ENCODE measurements around the gene CLDN8. TPM values are rescaled to one million over a fixed set of nuclear protein-coding genes. Genes with fewer than 3 reads are reported as not detected.

Gene CLDN8
- total RNA-seq, 1 donor from 2014 or later, result not detected

DNA sequence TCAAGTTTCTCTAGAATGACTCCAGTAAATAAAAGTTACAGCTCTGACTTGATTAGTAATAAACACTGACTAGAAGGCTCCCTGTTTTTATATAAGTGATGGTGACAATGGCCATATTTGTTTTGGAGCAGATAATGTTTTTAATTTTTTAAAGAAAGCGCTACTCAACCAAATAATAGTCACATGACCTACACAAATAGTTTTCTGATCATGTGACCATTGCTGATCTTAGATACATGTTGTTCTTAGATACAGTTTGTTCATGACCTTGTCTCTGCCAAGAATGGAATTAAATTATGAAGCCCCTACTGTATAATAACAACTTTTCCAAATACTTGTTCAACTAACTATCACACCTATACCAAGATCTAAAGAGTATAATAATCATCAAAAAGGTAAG is 22.3 kb upstream of the CLDN8 start:
- Mint-ChIP-seq H3K9me3 (ENCODE audit: unreplicated experiment) (no peaks in the 10 kb centered on the region), H3K27ac (ENCODE audit: unreplicated experiment) (no peak overlapping the region), H3K27me3 (ENCODE audit: unreplicated experiment) (no peaks in the 10 kb centered on the region), H3K4me3 (ENCODE audit: unreplicated experiment) (no peak overlapping the region), H3K36me3 (ENCODE audit: unreplicated experiment) (no peaks in the 10 kb centered on the region), H3K4me1 (ENCODE audit: low read depth, unreplicated experiment) (peaks cover 22% of the 10 kb centered on the region)
- DNase-seq, result no peak
- TF ChIP-seq, protein P1, sequence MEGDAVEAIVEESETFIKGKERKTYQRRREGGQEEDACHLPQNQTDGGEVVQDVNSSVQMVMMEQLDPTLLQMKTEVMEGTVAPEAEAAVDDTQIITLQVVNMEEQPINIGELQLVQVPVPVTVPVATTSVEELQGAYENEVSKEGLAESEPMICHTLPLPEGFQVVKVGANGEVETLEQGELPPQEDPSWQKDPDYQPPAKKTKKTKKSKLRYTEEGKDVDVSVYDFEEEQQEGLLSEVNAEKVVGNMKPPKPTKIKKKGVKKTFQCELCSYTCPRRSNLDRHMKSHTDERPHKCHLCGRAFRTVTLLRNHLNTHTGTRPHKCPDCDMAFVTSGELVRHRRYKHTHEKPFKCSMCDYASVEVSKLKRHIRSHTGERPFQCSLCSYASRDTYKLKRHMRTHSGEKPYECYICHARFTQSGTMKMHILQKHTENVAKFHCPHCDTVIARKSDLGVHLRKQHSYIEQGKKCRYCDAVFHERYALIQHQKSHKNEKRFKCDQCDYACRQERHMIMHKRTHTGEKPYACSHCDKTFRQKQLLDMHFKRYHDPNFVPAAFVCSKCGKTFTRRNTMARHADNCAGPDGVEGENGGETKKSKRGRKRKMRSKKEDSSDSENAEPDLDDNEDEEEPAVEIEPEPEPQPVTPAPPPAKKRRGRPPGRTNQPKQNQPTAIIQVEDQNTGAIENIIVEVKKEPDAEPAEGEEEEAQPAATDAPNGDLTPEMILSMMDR (IDR thresholded peaks at IDR 0.05; ENCODE audit: partially characterized antibody, unreplicated experiment), result no peak

DNA sequence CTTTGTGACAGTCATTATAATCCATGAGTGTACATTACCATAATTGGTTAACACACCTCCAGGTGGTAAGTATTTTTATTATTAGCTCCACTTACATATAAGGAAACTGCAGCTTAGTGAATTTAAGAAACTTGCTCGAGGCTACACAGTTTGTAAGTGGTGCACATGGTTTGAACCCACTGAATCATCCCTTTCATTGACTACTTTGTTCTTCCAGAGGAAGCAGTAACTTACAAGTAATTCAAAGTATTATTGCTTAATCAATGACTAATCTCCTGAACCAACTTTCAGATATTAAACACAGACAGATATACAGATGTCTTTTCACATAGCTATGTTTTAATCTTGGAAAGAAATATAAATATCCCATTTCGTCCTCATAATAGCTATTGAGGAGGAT is 18.7 kb upstream of the CLDN8 start:
- H3K4me1 Mint-ChIP-seq (ENCODE audit: low read depth, unreplicated experiment), result peaks cover 24% of the 10 kb centered on the region

DNA sequence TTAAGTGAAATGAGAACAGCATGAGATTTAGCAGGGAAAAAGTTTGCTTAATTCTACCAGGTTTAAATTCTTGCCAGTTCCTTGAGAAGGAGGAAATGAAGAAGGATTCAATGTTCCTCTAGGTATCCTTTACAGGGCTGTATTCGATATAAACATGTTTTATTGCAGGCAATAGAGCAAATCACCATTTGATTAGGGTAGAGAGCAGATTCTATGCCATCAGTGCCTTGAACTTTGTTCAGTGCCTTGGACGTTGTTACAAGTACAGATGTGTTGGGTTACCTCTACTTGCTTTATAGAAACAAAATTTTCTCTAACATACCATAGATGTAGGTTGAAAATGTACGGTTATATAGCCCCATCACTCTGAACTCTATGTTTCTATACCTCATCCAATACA is 18.2 kb upstream of the CLDN8 start:
- TF ChIP-seq, protein P1 (IDR thresholded peaks at IDR 0.05; ENCODE audit: partially characterized antibody, unreplicated experiment), result no peak
- peak overlapping the region; percentile 63 for H3K4me3 Mint-ChIP-seq (ENCODE audit: unreplicated experiment)
- H3K36me3 Mint-ChIP-seq (ENCODE audit: unreplicated experiment), result no peaks in the 10 kb centered on the region
- no peak for DNase-seq
- peak overlapping the region; percentile 56 for H3K27ac Mint-ChIP-seq (ENCODE audit: unreplicated experiment)
- H3K27me3 Mint-ChIP-seq (ENCODE audit: unreplicated experiment), result no peaks in the 10 kb centered on the region
- H3K4me1 Mint-ChIP-seq (ENCODE audit: low read depth, unreplicated experiment), result peaks cover 24% of the 10 kb centered on the region
- no peaks in the 10 kb centered on the region for H3K9me3 Mint-ChIP-seq (ENCODE audit: unreplicated experiment)

More for the DNA sequence above, 18.7 kb upstream of the CLDN8 start:
- Mint-ChIP-seq H3K27ac (ENCODE audit: unreplicated experiment) (no peak overlapping the region), H3K27me3 (ENCODE audit: unreplicated experiment) (no peaks in the 10 kb centered on the region), H3K4me3 (ENCODE audit: unreplicated experiment) (no peak overlapping the region), H3K9me3 (ENCODE audit: unreplicated experiment) (no peaks in the 10 kb centered on the region), H3K36me3 (ENCODE audit: unreplicated experiment) (no peaks in the 10 kb centered on the region)
- TF ChIP-seq, protein P1 (IDR thresholded peaks at IDR 0.05; ENCODE audit: partially characterized antibody, unreplicated experiment), result no peak
- no peak for DNase-seq

DNA sequence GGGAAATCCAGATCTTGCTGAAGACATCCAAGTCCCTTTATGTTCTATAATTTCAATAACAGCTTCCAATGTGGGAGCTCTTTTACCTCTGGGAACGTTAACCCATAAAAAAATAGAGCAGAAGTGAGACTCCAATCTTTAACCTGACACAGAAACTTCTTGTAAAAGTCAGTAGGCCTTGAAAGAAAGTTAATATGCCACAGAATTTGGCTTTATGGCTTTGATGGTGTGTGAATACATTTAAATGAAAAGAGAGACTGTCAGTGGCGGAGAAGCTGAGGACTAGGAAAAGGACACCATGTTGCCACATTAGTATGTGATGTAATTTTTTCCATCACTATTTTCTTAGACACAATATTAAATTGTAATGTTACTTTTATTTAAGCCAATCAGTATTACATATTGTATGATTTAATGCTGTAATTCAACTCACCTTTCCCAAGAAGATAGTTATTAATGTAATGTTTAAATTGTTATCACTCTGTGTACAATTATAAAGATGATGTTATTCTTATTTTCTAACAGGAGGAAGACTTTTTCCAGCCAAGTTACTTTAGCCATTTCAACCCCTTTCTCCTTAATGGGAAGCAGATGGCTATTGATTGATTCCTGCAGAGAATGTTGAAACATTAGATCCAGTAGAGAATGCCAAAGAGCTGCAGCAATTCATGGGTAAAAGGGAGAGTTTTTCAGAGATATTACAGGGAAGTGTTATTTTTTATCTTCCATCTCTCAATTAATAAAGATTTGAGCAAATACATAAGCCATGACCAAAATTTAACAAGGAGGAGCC is 17.5 kb upstream of the CLDN8 start:
- Mint-ChIP-seq H3K27ac (ENCODE audit: unreplicated experiment) (peak overlapping the region; percentile 56), H3K9me3 (ENCODE audit: unreplicated experiment) (no peaks in the 10 kb centered on the region), H3K4me3 (ENCODE audit: unreplicated experiment) (peak overlapping the region; percentile 63), H3K4me1 (ENCODE audit: low read depth, unreplicated experiment) (peaks cover 24% of the 10 kb centered on the region), H3K36me3 (ENCODE audit: unreplicated experiment) (no peaks in the 10 kb centered on the region), H3K27me3 (ENCODE audit: unreplicated experiment) (no peaks in the 10 kb centered on the region)
- TF ChIP-seq, protein P1 (IDR thresholded peaks at IDR 0.05; ENCODE audit: partially characterized antibody, unreplicated experiment), result no peak
- no peak for DNase-seq

DNA sequence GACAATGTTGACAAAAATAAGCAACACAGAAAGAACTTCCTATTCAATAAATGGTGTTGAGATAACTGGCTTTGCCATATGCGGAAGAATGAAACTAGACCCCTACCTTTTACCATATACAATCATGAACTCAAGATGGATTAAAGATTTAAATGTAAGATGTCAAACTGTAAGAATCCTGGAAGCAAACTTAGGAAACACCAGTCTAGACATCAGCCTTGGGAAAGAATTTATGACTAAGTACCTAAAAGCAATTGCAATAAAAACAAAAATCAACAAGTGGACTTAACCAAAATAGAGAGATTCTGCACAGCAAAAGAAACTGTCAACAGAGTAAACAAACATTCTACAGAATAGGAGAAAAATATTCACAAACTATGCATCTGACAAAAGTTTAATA is 16.1 kb upstream of the CLDN8 start:
- DNase-seq, result no peak
- TF ChIP-seq, protein P1 (IDR thresholded peaks at IDR 0.05; ENCODE audit: partially characterized antibody, unreplicated experiment), result no peak
- Mint-ChIP-seq H3K4me3 (ENCODE audit: unreplicated experiment) (no peak overlapping the region), H3K4me1 (ENCODE audit: low read depth, unreplicated experiment) (peaks cover 24% of the 10 kb centered on the region), H3K27ac (ENCODE audit: unreplicated experiment) (no peak overlapping the region), H3K36me3 (ENCODE audit: unreplicated experiment) (no peaks in the 10 kb centered on the region), H3K9me3 (ENCODE audit: unreplicated experiment) (no peaks in the 10 kb centered on the region), H3K27me3 (ENCODE audit: unreplicated experiment) (no peaks in the 10 kb centered on the region)
